ENCODE measurements around the gene NUDT3. TPM values are rescaled to one million over a fixed set of nuclear protein-coding genes. Genes with fewer than 3 reads are reported as not detected.

The NUDT3 gene
- total RNA-seq, 4 donors from 2014 or later = 9.6 to 27.9 (median 16.9) TPM

- Histone ChIP-seq H3K27ac (no peak overlapping the region), H3K9me3 (no peaks in the 10 kb centered on the region), H3K4me1 (peaks cover 10 to 36% (median 26%) of the 10 kb centered on the region in 4 donors), H3K4me3 (no peak overlapping the region), H3K27me3 (no peaks in the 10 kb centered on the region), H3K36me3 (no peaks in the 10 kb centered on the region)
- intact Hi-C loops (cut with DNase I; ENCODE audit: low total_unique reads) (loop anchor here (10.0 kb wide), 1 partner anchor 172 kb away; no protein-coding TSS in a partner anchor), in situ Hi-C loops (cut with MboI; ENCODE audit: low pct_ligation_motif_present in 1 of 4, low pct_unique_long_range_greater_than_20kb in 1 of 4, low sequenced_read_pairs in 3 of 4) (loop anchor here in 1 of 4 donors (10.0 kb wide), 1 partner anchor 172 kb away; no protein-coding TSS in a partner anchor)
- no peak for DNase-seq
- WGBS, 2 donors (ENCODE audit: low coverage in 1 of 2) = 65% methylated on average over 5 of the region's 5 CpGs; no CpG with 5 or more reads in 1 of the 2 donors
- TF ChIP-seq CTCF (IDR thresholded peaks at IDR 0.05) (no peak), POLR2A (IDR thresholded peaks at IDR 0.05) (no peak), POLR2AphosphoS5 (IDR thresholded peaks at IDR 0.05) (no peak), EP300 (IDR thresholded peaks at IDR 0.05; ENCODE audit: low read depth) (no peak)
Observed at GRCh38 chr6:34243131-34243771, 149.2 kb downstream of the NUDT3 start.

GRCh38 chr6:34242252-34243130, 150.0 kb downstream of the NUDT3 start:
- intact Hi-C loops (cut with DNase I; ENCODE audit: low total_unique reads) = loop anchor here (10.0 kb wide), 1 partner anchor 172 kb away; no protein-coding TSS in a partner anchor
- in situ Hi-C loops (cut with MboI; ENCODE audit: low pct_ligation_motif_present in 1 of 4, low pct_unique_long_range_greater_than_20kb in 1 of 4, low sequenced_read_pairs in 3 of 4) = loop anchor here in 1 of 4 donors (10.0 kb wide), 1 partner anchor 172 kb away; no protein-coding TSS in a partner anchor
- Histone ChIP-seq H3K4me1 (peaks cover 10 to 35% (median 29%) of the 10 kb centered on the region in 4 donors), H3K9me3 (no peaks in the 10 kb centered on the region), H3K27me3 (no peaks in the 10 kb centered on the region), H3K36me3 (no peaks in the 10 kb centered on the region), H3K27ac (no peak overlapping the region), H3K4me3 (no peak overlapping the region)
- 84% methylated on average over 7 of the region's 7 CpGs; no CpG with 5 or more reads in 1 of the 2 donors for WGBS, 2 donors (ENCODE audit: low coverage in 1 of 2)
- TF ChIP-seq POLR2A (IDR thresholded peaks at IDR 0.05) = no peak
- no peak for TF ChIP-seq CTCF (IDR thresholded peaks at IDR 0.05)
- TF ChIP-seq POLR2AphosphoS5 (IDR thresholded peaks at IDR 0.05) = no peak
- TF ChIP-seq EP300 (IDR thresholded peaks at IDR 0.05; ENCODE audit: low read depth) = no peak
- no peak for DNase-seq

GRCh38 chr6:34241351-34242215, 150.9 kb downstream of the NUDT3 start:
- in situ Hi-C loops (cut with MboI; ENCODE audit: low pct_ligation_motif_present in 1 of 4, low pct_unique_long_range_greater_than_20kb in 1 of 4, low sequenced_read_pairs in 3 of 4) (loop anchor here in 1 of 4 donors (10.0 kb wide), 1 partner anchor 173 kb away; no protein-coding TSS in a partner anchor), intact Hi-C loops (cut with DNase I; ENCODE audit: low total_unique reads) (loop anchor here (10.0 kb wide), 1 partner anchor 173 kb away; no protein-coding TSS in a partner anchor)
- Histone ChIP-seq H3K4me1 (peaks cover 10 to 35% (median 29%) of the 10 kb centered on the region in 4 donors), H3K36me3 (no peaks in the 10 kb centered on the region), H3K9me3 (no peaks in the 10 kb centered on the region), H3K4me3 (no peak overlapping the region), H3K27ac (no peak overlapping the region), H3K27me3 (no peaks in the 10 kb centered on the region)
- DNase-seq = no peak
- WGBS, 2 donors (ENCODE audit: low coverage in 1 of 2) = 88 to 93% methylated on average over 3 to 13 of the region's 13 CpGs
- TF ChIP-seq POLR2A (IDR thresholded peaks at IDR 0.05) = no peak
- no peak for TF ChIP-seq CTCF (IDR thresholded peaks at IDR 0.05)
- no peak for TF ChIP-seq EP300 (IDR thresholded peaks at IDR 0.05; ENCODE audit: low read depth)
- TF ChIP-seq POLR2AphosphoS5 (IDR thresholded peaks at IDR 0.05) = no peak

All from transverse colon (tissue), 4 donors.